A549 (cell line): ENCODE data around the gene CTIF. TPM values are rescaled to one million over a fixed set of nuclear protein-coding genes. Genes with fewer than 3 reads are reported as not detected.

Experiments used
- ATAC-seq, 2 experiments: fragments of 200-7000 bp in 1 of 2; fragments of >200 bp in 1 of 2; cut with Nextera tagmentation in 1 of 2; cut with Tn5 transposase in 1 of 2; 3 replicates each; pipeline versions ENCODE4 v1.8.0 to v1.9.1; 2018 to 2020; ENCODE audit warnings: mild to moderate bottlenecking in 1 of 2, moderate library complexity in 1 of 2
- CTCF ChIA-PET: fragments of 300-600 bp; sonication (Branson Sonifier 250); formaldehyde crosslinking; extraction: SDS; loops from one replicate; lab custom pipeline; 2021; ENCODE audit warnings: antibody characterized with exemption, inconsistent platforms; lab: Yijun Ruan, JAX
- POLR2A ChIA-PET: fragments of 350-600 bp; formaldehyde crosslinking; extraction: SDS; loops from one replicate; lab custom pipeline; 2021; ENCODE audit warnings: antibody characterized with exemption, inconsistent platforms; lab: Yijun Ruan, JAX
- DNase-seq, 2 experiments: peaks; one replicate each; pipeline versions ENCODE4 v3.0.0 to v3.0.0-alpha.2; 2011 to 2016; ENCODE audit warnings: low read depth in 1 of 2, low spot score in 1 of 2
- FAIRE-seq: peaks from 2 replicates; lab custom pipeline; 2011; peaks lifted over from hg19 to GRCh38; lab: Jason Lieb, UNC
- H3K27ac ChIP-seq, 2 experiments: fragments of >200 bp; sonication (Bioruptor Twin); formaldehyde crosslinking; 3 replicates each; pipeline ENCODE4 v1.5.1; 2016 to 2017
- H3K4me1 ChIP-seq: fragments of >200 bp; sonication (Bioruptor Twin); formaldehyde crosslinking; 3 replicates; pipeline ENCODE4 v1.6.1; 2016
- H3K4me2 ChIP-seq: fragments of >200 bp; sonication (Bioruptor Twin); formaldehyde crosslinking; 3 replicates; pipeline ENCODE4 v1.6.1; 2016
- H3K4me3 ChIP-seq: fragments of >200 bp; sonication (Bioruptor Twin); formaldehyde crosslinking; 3 replicates; pipeline ENCODE4 v1.5.1; 2016
- H3K9me3 ChIP-seq: fragments of >200 bp; sonication (Bioruptor Twin); formaldehyde crosslinking; 3 replicates; pipeline ENCODE4 v1.6.1; 2016
- CBX8 ChIP-seq: fragments of 200-600 bp; sonication (generic); IDR thresholded peaks from 2 replicates; pipeline ENCODE4 v1.6.1; 2016
- CEBPB ChIP-seq, 2 experiments: fragments of >200 bp in 1 of 2; sonication (Bioruptor Twin) in 1 of 2; formaldehyde crosslinking in 1 of 2; IDR thresholded peaks; 2 replicates each; pipeline ENCODE4 v1.6.1; 2012 to 2016
- CHD2 ChIP-seq: fragments of 150-350 bp; IDR thresholded peaks from 2 replicates; pipeline ENCODE4 v1.6.1; 2014; ENCODE audit warnings: low read length; ENCODE audit not compliant: partially characterized antibody
- CHD4 ChIP-seq: fragments of 200-600 bp; sonication (generic); IDR thresholded peaks from 2 replicates; pipeline ENCODE4 v1.6.1; 2016; ENCODE audit warnings: antibody characterized with exemption, mild to moderate bottlenecking, borderline replicate concordance
- EHMT2 ChIP-seq: fragments of 200-600 bp; sonication (generic); IDR thresholded peaks from 2 replicates; pipeline ENCODE4 v1.6.1; 2016; ENCODE audit warnings: antibody characterized with exemption, low read depth, mild to moderate bottlenecking, moderate library complexity
- ESRRA ChIP-seq: fragments of 150-350 bp; IDR thresholded peaks from 2 replicates; pipeline ENCODE4 v1.6.1; 2014; ENCODE audit warnings: mild to moderate bottlenecking, low read length, borderline replicate concordance
- FOSB ChIP-seq: fragments of 250-450 bp; sonication (Bioruptor Pico); IDR thresholded peaks from 2 replicates; pipeline ENCODE4 v1.5.0; 2020; ENCODE audit warnings: mild to moderate bottlenecking, moderate library complexity
- FOSL2 ChIP-seq, 2 experiments: fragments of 450-650 bp in 1 of 2; fragments of >200 bp in 1 of 2; sonication (Bioruptor Twin) in 1 of 2; formaldehyde crosslinking; IDR thresholded peaks; 2 replicates each; pipeline versions ENCODE4 v1.5.0 to v1.6.1; 2016 to 2020; ENCODE audit warnings: mild to moderate bottlenecking in 1 of 2, moderate library complexity in 1 of 2
- FOXS1 ChIP-seq: fragments of 250-450 bp; sonication (Bioruptor Pico); IDR thresholded peaks from 2 replicates; pipeline ENCODE4 v1.5.0; 2020; ENCODE audit warnings: mild to moderate bottlenecking, moderate library complexity
- GATA3 ChIP-seq: IDR thresholded peaks from 2 replicates; pipeline ENCODE4 v1.6.1; 2012; ENCODE audit warnings: borderline replicate concordance
- HDAC2 ChIP-seq: fragments of 200-600 bp; sonication (generic); IDR thresholded peaks from 2 replicates; pipeline ENCODE4 v1.6.1; 2016
- HOXA7 ChIP-seq: fragments of 250-450 bp; sonication (Bioruptor Pico); IDR thresholded peaks from 2 replicates; pipeline ENCODE4 v1.5.0; 2020; ENCODE audit warnings: mild to moderate bottlenecking, moderate library complexity
- HOXB13 ChIP-seq: fragments of 250-450 bp; sonication (Bioruptor Pico); IDR thresholded peaks from 2 replicates; pipeline ENCODE4 v1.5.0; 2020; ENCODE audit warnings: low read depth, mild to moderate bottlenecking, moderate library complexity
- KDM5A ChIP-seq: fragments of 200-600 bp; sonication (generic); IDR thresholded peaks from 2 replicates; pipeline ENCODE4 v1.6.1; 2016; ENCODE audit warnings: antibody characterized with exemption, mild to moderate bottlenecking
- MAFK ChIP-seq: fragments of 450-650 bp; IDR thresholded peaks from 2 replicates; pipeline ENCODE4 v1.6.1; 2014; ENCODE audit not compliant: partially characterized antibody
- NFE2L2 ChIP-seq: fragments of 150-350 bp; conservative IDR thresholded peaks from 2 replicates; pipeline ENCODE4 v1.6.1; 2014; ENCODE audit warnings: low read length
- POLR2AphosphoS2 ChIP-seq: conservative IDR thresholded peaks from 2 replicates; pipeline ENCODE4 v1.6.1; 2012; ENCODE audit warnings: low read length, improper control_type of control experiment, inconsistent platforms
- RARB ChIP-seq: fragments of 250-450 bp; sonication (Bioruptor Pico); IDR thresholded peaks from 2 replicates; pipeline ENCODE4 v1.8.0; 2021; ENCODE audit warnings: mild to moderate bottlenecking, moderate library complexity
- RNF2 ChIP-seq: fragments of 200-600 bp; sonication (generic); IDR thresholded peaks from 2 replicates; pipeline ENCODE4 v1.6.1; 2016; ENCODE audit warnings: low read depth, mild to moderate bottlenecking, antibody characterized with exemption, moderate library complexity, borderline replicate concordance
- SREBF2 ChIP-seq: fragments of 450-650 bp; IDR thresholded peaks from 2 replicates; pipeline ENCODE4 v1.6.1; 2014; ENCODE audit warnings: mild to moderate bottlenecking, moderate library complexity
- ZFP36 ChIP-seq: fragments of 450-650 bp; IDR thresholded peaks from 2 replicates; pipeline ENCODE4 v1.6.1; 2014; ENCODE audit warnings: borderline replicate concordance; ENCODE audit not compliant: partially characterized antibody
- ZSCAN20 ChIP-seq: fragments of 250-450 bp; sonication (Bioruptor Pico); IDR thresholded peaks from 2 replicates; pipeline ENCODE4 v1.8.0; 2022; ENCODE audit warnings: mild to moderate bottlenecking, moderate library complexity
- WGBS: methylation state at CpG from one replicate; pipeline ENCODE4 v1.1.6; 2017; ENCODE audit errors: missing lambda C conversion rate; 5-methylcytosine and 5-hydroxymethylcytosine counted together
- polyA plus RNA-seq, 4 experiments: library from polyadenylated mRNA; depleted of rRNA in 3 of 4; stranded (reverse); fragments of >200 nt; fragmentation: RNase III in 1 of 4; extraction: RNeasy Plus Mini Kit Qiagen cat#74134 plus additional on column Dnase treatment in 1 of 4; gene quantifications; 2 replicates in 3 of 4; 3 replicates in 1 of 4; pipeline ENCODE4 v1.2.3, GENCODE V29; 2011 to 2017
- TF ChIP-seq, protein P1 (sequence below): IDR thresholded peaks from 2 replicates; pipeline ENCODE4 v1.6.1; 2012; ENCODE audit warnings: low read depth, borderline replicate concordance
- TF ChIP-seq, protein P2 (sequence below): fragments of >200 bp; sonication (Bioruptor Twin); formaldehyde crosslinking; IDR thresholded peaks from 3 replicates; pipeline ENCODE4 v1.5.1; 2016
- TF ChIP-seq, protein P3 (sequence below): fragments of 250-450 bp; sonication (Bioruptor Pico); IDR thresholded peaks from 2 replicates; pipeline ENCODE4 v1.5.0; 2020; ENCODE audit warnings: low read depth, mild to moderate bottlenecking, moderate library complexity
- TF ChIP-seq, protein P4 (sequence below): IDR thresholded peaks from 2 replicates; pipeline ENCODE4 v1.6.1; 2012
- TF ChIP-seq, protein P5 (sequence below): fragments of 450-650 bp; IDR thresholded peaks from 2 replicates; pipeline ENCODE4 v1.6.1; 2014; ENCODE audit warnings: antibody characterized with exemption
- TF ChIP-seq, protein P6 (sequence below): fragments of >200 bp; sonication (Bioruptor Twin); formaldehyde crosslinking; IDR thresholded peaks from 2 replicates; pipeline ENCODE4 v1.6.1; 2016
- TF ChIP-seq, protein P7 (sequence below): IDR thresholded peaks from 2 replicates; pipeline ENCODE4 v1.6.1; 2012

CTIF gene
- polyA plus RNA-seq, 2 of the 4 experiments (the other 2 are of a cell fraction) = 17.0 to 24.7 TPM

DNA sequence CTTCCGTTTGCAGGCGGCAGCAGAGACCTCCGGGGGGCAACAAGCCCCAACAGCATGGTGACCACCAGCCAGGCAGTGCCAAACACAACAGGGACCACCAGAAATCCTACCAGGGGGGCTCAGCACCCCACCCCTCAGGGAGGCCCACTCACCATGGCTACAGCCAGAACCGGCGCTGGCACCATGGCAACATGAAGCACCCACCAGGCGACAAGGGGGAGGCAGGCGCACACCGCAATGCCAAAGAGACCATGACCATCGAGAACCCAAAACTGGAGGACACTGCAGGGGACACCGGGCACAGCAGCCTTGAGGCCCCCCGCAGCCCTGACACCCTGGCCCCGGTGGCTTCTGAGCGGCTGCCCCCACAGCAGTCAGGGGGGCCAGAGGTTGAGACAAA lies 219.1 kb downstream of the CTIF start:
- H3K9me3 ChIP-seq = no peaks in the 10 kb centered on the region
- no peak overlapping the region for H3K27ac ChIP-seq
- 95% methylated on average over 7 of the region's 13 CpGs for WGBS
- FAIRE-seq (no peak), DNase-seq (no peak), ATAC-seq (no peak)
- ChIA-PET POLR2A (no interaction called here), CTCF (no interaction called here)
- no peaks in the 10 kb centered on the region for H3K4me1 ChIP-seq
- H3K4me2 ChIP-seq = no peak overlapping the region
- no peak overlapping the region for H3K4me3 ChIP-seq
- TF ChIP-seq NFE2L2 = no peak
- TF ChIP-seq HDAC2 = no peak

DNA sequence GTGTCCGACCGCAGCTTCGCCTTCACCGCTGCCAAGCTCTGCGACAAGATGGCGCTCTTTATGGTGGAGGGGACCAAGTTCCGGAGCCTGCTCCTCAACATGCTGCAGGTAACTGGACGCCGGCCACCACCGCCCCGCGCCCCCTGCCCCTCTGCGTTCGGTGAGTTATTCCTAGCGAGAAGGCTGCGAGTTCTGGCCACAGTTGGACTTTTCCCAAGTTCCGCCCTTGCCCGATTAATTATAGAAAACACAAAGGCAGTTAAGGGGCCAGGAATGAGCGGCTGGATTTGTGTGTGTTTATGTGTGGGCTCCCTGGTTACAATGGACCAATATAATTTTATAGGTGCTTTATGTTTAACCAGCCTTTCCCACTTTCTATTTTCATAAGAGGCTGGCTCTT lies 222.8 kb downstream of the CTIF start:
- no peak for TF ChIP-seq KDM5A
- no peak for TF ChIP-seq POLR2AphosphoS2
- no peak for TF ChIP-seq CHD2
- TF ChIP-seq, protein P1, sequence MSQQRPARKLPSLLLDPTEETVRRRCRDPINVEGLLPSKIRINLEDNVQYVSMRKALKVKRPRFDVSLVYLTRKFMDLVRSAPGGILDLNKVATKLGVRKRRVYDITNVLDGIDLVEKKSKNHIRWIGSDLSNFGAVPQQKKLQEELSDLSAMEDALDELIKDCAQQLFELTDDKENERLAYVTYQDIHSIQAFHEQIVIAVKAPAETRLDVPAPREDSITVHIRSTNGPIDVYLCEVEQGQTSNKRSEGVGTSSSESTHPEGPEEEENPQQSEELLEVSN = no peak
- no peak for TF ChIP-seq RARB (CRISPR knock-in tag)
- no peak for TF ChIP-seq ESRRA
- no peak for TF ChIP-seq FOSL2 (IDR thresholded peaks at IDR 0.05)
- no peak for TF ChIP-seq FOSL2 (CRISPR knock-in tag; IDR thresholded peaks at IDR 0.05)
- TF ChIP-seq, protein P2, sequence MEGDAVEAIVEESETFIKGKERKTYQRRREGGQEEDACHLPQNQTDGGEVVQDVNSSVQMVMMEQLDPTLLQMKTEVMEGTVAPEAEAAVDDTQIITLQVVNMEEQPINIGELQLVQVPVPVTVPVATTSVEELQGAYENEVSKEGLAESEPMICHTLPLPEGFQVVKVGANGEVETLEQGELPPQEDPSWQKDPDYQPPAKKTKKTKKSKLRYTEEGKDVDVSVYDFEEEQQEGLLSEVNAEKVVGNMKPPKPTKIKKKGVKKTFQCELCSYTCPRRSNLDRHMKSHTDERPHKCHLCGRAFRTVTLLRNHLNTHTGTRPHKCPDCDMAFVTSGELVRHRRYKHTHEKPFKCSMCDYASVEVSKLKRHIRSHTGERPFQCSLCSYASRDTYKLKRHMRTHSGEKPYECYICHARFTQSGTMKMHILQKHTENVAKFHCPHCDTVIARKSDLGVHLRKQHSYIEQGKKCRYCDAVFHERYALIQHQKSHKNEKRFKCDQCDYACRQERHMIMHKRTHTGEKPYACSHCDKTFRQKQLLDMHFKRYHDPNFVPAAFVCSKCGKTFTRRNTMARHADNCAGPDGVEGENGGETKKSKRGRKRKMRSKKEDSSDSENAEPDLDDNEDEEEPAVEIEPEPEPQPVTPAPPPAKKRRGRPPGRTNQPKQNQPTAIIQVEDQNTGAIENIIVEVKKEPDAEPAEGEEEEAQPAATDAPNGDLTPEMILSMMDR = no peak
- TF ChIP-seq HOXB13 (CRISPR knock-in tag) = no peak
- no peak for TF ChIP-seq MAFK
- TF ChIP-seq CEBPB (IDR thresholded peaks at IDR 0.05) = no peak
- TF ChIP-seq, protein P3, sequence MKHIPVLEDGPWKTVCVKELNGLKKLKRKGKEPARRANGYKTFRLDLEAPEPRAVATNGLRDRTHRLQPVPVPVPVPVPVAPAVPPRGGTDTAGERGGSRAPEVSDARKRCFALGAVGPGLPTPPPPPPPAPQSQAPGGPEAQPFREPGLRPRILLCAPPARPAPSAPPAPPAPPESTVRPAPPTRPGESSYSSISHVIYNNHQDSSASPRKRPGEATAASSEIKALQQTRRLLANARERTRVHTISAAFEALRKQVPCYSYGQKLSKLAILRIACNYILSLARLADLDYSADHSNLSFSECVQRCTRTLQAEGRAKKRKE = no peak
- TF ChIP-seq GATA3 = no peak
- TF ChIP-seq ZSCAN20 (CRISPR knock-in tag) = no peak
- TF ChIP-seq, protein P4, sequence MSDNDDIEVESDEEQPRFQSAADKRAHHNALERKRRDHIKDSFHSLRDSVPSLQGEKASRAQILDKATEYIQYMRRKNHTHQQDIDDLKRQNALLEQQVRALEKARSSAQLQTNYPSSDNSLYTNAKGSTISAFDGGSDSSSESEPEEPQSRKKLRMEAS = no peak
- no peak for TF ChIP-seq FOSB (CRISPR knock-in tag)
- no peak for TF ChIP-seq CHD4
- TF ChIP-seq, protein P5, sequence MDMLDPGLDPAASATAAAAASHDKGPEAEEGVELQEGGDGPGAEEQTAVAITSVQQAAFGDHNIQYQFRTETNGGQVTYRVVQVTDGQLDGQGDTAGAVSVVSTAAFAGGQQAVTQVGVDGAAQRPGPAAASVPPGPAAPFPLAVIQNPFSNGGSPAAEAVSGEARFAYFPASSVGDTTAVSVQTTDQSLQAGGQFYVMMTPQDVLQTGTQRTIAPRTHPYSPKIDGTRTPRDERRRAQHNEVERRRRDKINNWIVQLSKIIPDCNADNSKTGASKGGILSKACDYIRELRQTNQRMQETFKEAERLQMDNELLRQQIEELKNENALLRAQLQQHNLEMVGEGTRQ = no peak
- ChIA-PET CTCF (no interaction called here), POLR2A (no interaction called here)
- ATAC-seq = no peak
- Histone ChIP-seq H3K4me2 (no peak overlapping the region), H3K4me3 (no peak overlapping the region), H3K9me3 (no peaks in the 10 kb centered on the region), H3K27ac (no peak overlapping the region), H3K4me1 (no peaks in the 10 kb centered on the region)
- FAIRE-seq = no peak
- DNase-seq = no peak
- WGBS = over 99% methylated on average over 15 of the region's 19 CpGs

DNA sequence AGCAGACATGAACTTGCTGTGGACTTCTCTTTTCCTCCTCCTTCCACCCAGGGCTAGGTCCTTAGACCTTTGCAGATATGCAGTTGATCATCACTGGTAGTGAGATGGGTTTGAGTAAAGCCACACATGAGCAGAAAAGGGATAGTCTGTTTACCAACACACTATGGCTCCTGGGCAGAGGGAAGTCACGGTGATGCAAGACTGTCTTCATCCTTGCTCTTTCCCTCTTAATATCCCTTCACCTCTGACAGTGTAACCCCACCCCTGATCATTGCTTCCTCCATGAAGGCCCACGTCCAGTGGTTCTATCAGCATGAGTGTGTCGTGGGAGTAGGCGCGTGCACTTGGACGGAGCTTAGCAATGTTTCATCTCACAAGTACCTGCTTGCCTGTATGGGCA lies 223.2 kb downstream of the CTIF start:
- no peaks in the 10 kb centered on the region for H3K9me3 ChIP-seq
- WGBS = 100% methylated on average over 6 of the region's 6 CpGs
- FAIRE-seq (no peak), ATAC-seq (no peak), DNase-seq (no peak)
- H3K4me1 ChIP-seq = no peaks in the 10 kb centered on the region
- no peak overlapping the region for H3K4me2 ChIP-seq
- POLR2A ChIA-PET = no interaction called here
- CTCF ChIA-PET = no interaction called here
- no peak overlapping the region for H3K4me3 ChIP-seq
- no peak overlapping the region for H3K27ac ChIP-seq
- no peak for TF ChIP-seq ZFP36
- TF ChIP-seq, protein P6, sequence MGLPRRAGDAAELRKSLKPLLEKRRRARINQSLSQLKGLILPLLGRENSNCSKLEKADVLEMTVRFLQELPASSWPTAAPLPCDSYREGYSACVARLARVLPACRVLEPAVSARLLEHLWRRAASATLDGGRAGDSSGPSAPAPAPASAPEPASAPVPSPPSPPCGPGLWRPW = no peak
- TF ChIP-seq POLR2AphosphoS2 = no peak
- no peak for TF ChIP-seq CBX8
- TF ChIP-seq, protein P5 = no peak
- TF ChIP-seq ZSCAN20 (CRISPR knock-in tag) = no peak
- TF ChIP-seq SREBF2 = no peak
- no peak for TF ChIP-seq EHMT2
- no peak for TF ChIP-seq HDAC2
- TF ChIP-seq, protein P4 = no peak
- TF ChIP-seq FOXS1 = no peak
- TF ChIP-seq HOXA7 (CRISPR knock-in tag) = no peak
- TF ChIP-seq RNF2 = no peak
- no peak for TF ChIP-seq NFE2L2
- TF ChIP-seq ESRRA = no peak
- TF ChIP-seq, protein P7, sequence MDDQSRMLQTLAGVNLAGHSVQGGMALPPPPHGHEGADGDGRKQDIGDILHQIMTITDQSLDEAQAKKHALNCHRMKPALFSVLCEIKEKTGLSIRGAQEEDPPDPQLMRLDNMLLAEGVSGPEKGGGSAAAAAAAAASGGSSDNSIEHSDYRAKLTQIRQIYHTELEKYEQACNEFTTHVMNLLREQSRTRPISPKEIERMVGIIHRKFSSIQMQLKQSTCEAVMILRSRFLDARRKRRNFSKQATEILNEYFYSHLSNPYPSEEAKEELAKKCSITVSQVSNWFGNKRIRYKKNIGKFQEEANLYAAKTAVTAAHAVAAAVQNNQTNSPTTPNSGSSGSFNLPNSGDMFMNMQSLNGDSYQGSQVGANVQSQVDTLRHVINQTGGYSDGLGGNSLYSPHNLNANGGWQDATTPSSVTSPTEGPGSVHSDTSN = no peak
- no peak for TF ChIP-seq RARB (CRISPR knock-in tag)
